Measurements from ENCODE around the gene STXBP1. TPM values are rescaled to one million over a fixed set of nuclear protein-coding genes. Genes with fewer than 3 reads are reported as not detected.

The STXBP1 gene
- total and polyA plus RNA-seq, 2 donors (not counting 3 experiments of a cell fraction or from before 2014, with no cell fraction given), result 18.8 to 51.3 TPM

DNA sequence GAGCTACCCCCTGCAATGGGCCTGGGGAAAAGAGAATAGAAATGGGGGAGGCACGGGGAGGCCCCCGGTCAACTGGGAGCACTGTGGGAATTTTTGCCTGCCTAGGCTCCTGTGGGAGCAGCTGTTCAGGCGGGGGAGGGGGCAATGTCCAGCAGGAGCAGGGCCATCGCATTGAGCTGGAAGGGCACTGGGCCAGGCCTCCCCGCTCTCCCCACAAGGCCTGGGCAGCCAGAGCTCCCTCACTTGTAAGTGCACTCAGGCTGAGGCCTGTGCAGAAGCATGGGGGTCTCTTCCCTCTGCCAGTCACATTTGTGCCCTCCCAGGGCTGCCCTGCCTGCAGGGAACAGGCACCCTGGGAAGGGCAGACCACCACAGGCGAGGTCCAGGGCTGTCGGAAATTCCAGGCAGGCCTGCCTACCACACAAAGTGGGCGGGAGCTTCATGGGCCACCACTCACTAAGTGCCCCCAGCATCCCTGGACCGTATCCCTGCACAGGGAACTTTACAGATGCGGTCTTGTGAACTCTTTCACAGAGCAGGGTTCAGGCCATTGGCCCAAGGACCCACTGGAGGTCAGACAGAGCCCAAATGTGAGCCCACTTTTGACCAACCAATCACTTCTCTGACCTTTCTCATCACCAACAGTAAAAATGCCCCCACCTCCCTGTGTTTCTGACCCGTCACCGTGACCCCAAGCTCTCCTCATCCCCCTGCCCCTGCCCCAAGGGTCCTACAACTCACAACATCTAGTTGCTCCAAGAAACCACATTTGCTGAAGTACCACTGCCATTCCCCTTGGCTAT lies 93.7 kb downstream of the STXBP1 start:
- Histone ChIP-seq H3K27ac (ENCODE audit: insufficient read depth, low read depth, low read length) (no peak overlapping the region), H4K20me1 (replicated peaks; ENCODE audit: control insufficient read depth, extremely low read depth, insufficient read depth, low read length) (no peaks in the 10 kb centered on the region), H3K36me3 (ENCODE audit: control insufficient read depth in 2 of 2, extremely low read depth in 1 of 2, insufficient read depth in 2 of 2, low read length in 2 of 2) (no peaks in the 10 kb centered on the region), H3K27me3 (ENCODE audit: control insufficient read depth in 2 of 2, insufficient read depth in 2 of 2, low read length in 2 of 2) (no peaks in the 10 kb centered on the region), H2AFZ (ENCODE audit: low read depth, low read length) (no peak overlapping the region), H3K9me3 (replicated peaks; ENCODE audit: control insufficient read depth, insufficient read depth, low read length) (no peaks in the 10 kb centered on the region), H3K4me3 (replicated peaks in 1 of 3; ENCODE audit: insufficient read depth in 1 of 3, low read depth in 1 of 3, low read length in 3 of 3) (no peak overlapping the region), H3K79me2 (ENCODE audit: control insufficient read depth, insufficient read depth, low read length) (no peaks in the 10 kb centered on the region), H3K9me1 (replicated peaks; ENCODE audit: control insufficient read depth, extremely low read depth, insufficient read depth, low read length) (no peaks in the 10 kb centered on the region), H3K4me2 (ENCODE audit: insufficient read depth, low read length) (no peak overlapping the region), H3K4me1 (ENCODE audit: control insufficient read depth, extremely low read depth, insufficient read depth, low read length) (no peaks in the 10 kb centered on the region), H3K9ac (replicated peaks; ENCODE audit: extremely low read depth, insufficient read depth, low read length) (no peak overlapping the region)
- TF ChIP-seq EZH2 (IDR thresholded peaks at IDR 0.05; ENCODE audit: borderline replicate concordance, low read depth, low read length, severe bottlenecking), result no peak
- TF ChIP-seq POLR2A (IDR thresholded peaks at IDR 0.05; ENCODE audit: low read depth, low read length), result no peak
- no peak for TF ChIP-seq CTCF (IDR thresholded peaks at IDR 0.05; ENCODE audit: extremely low read depth in 1 of 2, insufficient read depth in 1 of 2, low read depth in 1 of 2, low read length in 2 of 2)
- TF ChIP-seq, protein P1, sequence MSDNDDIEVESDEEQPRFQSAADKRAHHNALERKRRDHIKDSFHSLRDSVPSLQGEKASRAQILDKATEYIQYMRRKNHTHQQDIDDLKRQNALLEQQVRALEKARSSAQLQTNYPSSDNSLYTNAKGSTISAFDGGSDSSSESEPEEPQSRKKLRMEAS (IDR thresholded peaks at IDR 0.05; ENCODE audit: insufficient read depth, insufficient read length), result no peak
- no peak for TF ChIP-seq FOS (IDR thresholded peaks at IDR 0.05; ENCODE audit: borderline replicate concordance, insufficient read depth, low read length)
- no peak for TF ChIP-seq POLR2AphosphoS5 (IDR thresholded peaks at IDR 0.05; ENCODE audit: insufficient read depth, low read depth, low read length)
- no peak for TF ChIP-seq MYC (IDR thresholded peaks at IDR 0.05; ENCODE audit: low read depth, low read length)
- TF ChIP-seq JUN (IDR thresholded peaks at IDR 0.05; ENCODE audit: borderline replicate concordance, insufficient read depth, insufficient read length, low read depth), result no peak
- no peak for TF ChIP-seq GATA2 (IDR thresholded peaks at IDR 0.05; ENCODE audit: insufficient read depth, insufficient read length, low read depth, low read length)
- DNase-seq (ENCODE audit: low read depth, low spot score) (no peak), FAIRE-seq (no peak)
- ChIA-PET CTCF (interaction anchor here (0.8 to 1.5 kb wide), 3 partner anchors 8 to 29 kb away, joined by 3 to 6 read pairs (median 5); partner anchors contain the start of genes PTRH1 and TOR2A), POLR2A (no interaction called here)
- intact Hi-C loops (cut with micrococcal nuclease) (no loop called here), dilution Hi-C loops (cut with MboI; ENCODE audit: extremely low pct_ligation_motif_present, low sequenced_read_pairs) (no loop called here)
- BruUV-seq (replicated peaks), result no TSS peak

Data from endothelial cell of umbilical vein (primary cell).